Body of pancreas (tissue), 4 donors: Measurements from ENCODE around the gene FBXL2. TPM values are rescaled to one million over a fixed set of nuclear protein-coding genes. Genes with fewer than 3 reads are reported as not detected.

Source experiments
- ATAC-seq: fragments of 150-250 bp; one replicate; pipeline ENCODE4 v1.9.1; 2016
- DNase-seq, 4 donors: peaks; one replicate each; pipeline ENCODE4 v3.0.0-alpha.2; 2019
- H3K27ac ChIP-seq, 4 donors: fragments of 200-600 bp; sonication (generic); 1 replicate in 3 of 4; 2 replicates in 1 of 4; pipeline versions ENCODE4 v1.5.1 to v1.6.1; 2016 to 2019; ENCODE audit warnings: mild to moderate bottlenecking in 1 of 4, mixed read lengths in 1 of 4, moderate library complexity in 1 of 4
- H3K27me3 ChIP-seq, 2 donors: fragments of 200-600 bp; sonication (generic); one replicate each; pipeline ENCODE4 v1.6.0; 2016; ENCODE audit warnings: mild to moderate bottlenecking in 1 of 2
- H3K36me3 ChIP-seq, 2 donors: fragments of 200-600 bp; sonication (generic); replicated peaks in 1 of 2; 2 replicates each; pipeline ENCODE4 v1.5.1; 2016; ENCODE audit warnings: low read depth in 2 of 2; ENCODE audit not compliant: insufficient read depth in 1 of 2
- H3K4me1 ChIP-seq: fragments of 200-600 bp; sonication (generic); one replicate; pipeline ENCODE4 v1.6.0; 2016
- H3K4me3 ChIP-seq, 2 donors: fragments of 200-600 bp; sonication (generic); 1 replicate in 1 of 2; 2 replicates in 1 of 2; pipeline ENCODE4 v1.5.1; 2016 to 2019
- H3K9me3 ChIP-seq, 3 donors: fragments of 200-600 bp; sonication (generic); 1 replicate in 2 of 3; 2 replicates in 1 of 3; pipeline ENCODE4 v1.5.1; 2016
- CTCF ChIP-seq, 7 experiments: fragments of 450-650 bp in 4 of 7; fragments of 200-600 bp in 3 of 7; sonication (generic) in 3 of 7; IDR thresholded peaks; one replicate each; pipeline ENCODE4 v1.5.1; 2016 to 2019; ENCODE audit warnings: antibody characterized with exemption in 7 of 7
- POLR2A ChIP-seq, 3 donors: fragments of 450-650 bp; IDR thresholded peaks; one replicate each; pipeline ENCODE4 v1.6.1; 2016; ENCODE audit warnings: antibody characterized with exemption in 3 of 3, mild to moderate bottlenecking in 2 of 3
- WGBS, 2 donors: methylation state at CpG; one replicate each; pipeline ENCODE4 v1.1.5; 2017; 5-methylcytosine and 5-hydroxymethylcytosine counted together
- intact Hi-C: fragments of 100-400 bp; cut with DNase I; formaldehyde crosslinking; loops from one replicate; pipeline ENCODE4 v1.15.1; 2023
- total RNA-seq, 2 donors: library from RNA; depleted of rRNA; stranded (reverse); fragments of >200 nt; gene quantifications; one replicate each; pipeline ENCODE4 v1.1.0, GENCODE V29; 2016

The FBXL2 gene
- total RNA-seq, 2 donors from 2014 or later: 5.3 to 6.7 TPM

- DNase-seq (no peak), ATAC-seq (no peak)
- no peaks in the 10 kb centered on the region for H3K4me1 ChIP-seq
- no peak for TF ChIP-seq POLR2A (IDR thresholded peaks at IDR 0.05)
- TF ChIP-seq CTCF (IDR thresholded peaks at IDR 0.05): no peak
- H3K27ac ChIP-seq: no peak overlapping the region
- no peaks in the 10 kb centered on the region for H3K27me3 ChIP-seq
- H3K9me3 ChIP-seq: no peaks in the 10 kb centered on the region
- H3K36me3 ChIP-seq: no peaks in the 10 kb centered on the region
- intact Hi-C loops: no loop called here
- no peak overlapping the region for H3K4me3 ChIP-seq
Observed at GRCh38 chr3:33246786-33247185, 30.5 kb upstream of the FBXL2 start.

- TF ChIP-seq CTCF (IDR thresholded peaks at IDR 0.05) (no peak), POLR2A (IDR thresholded peaks at IDR 0.05) (no peak)
Observed at GRCh38 chr3:33250712-33251111, 26.5 kb upstream of the FBXL2 start.

GRCh38 chr3:33256249-33256648, 21.0 kb upstream of the FBXL2 start:
- intact Hi-C loops: no loop called here
- Histone ChIP-seq H3K27ac (no peak overlapping the region), H3K4me1 (no peaks in the 10 kb centered on the region), H3K9me3 (no peaks in the 10 kb centered on the region), H3K4me3 (no peak overlapping the region), H3K27me3 (no peaks in the 10 kb centered on the region), H3K36me3 (no peaks in the 10 kb centered on the region)
- 78 to 93% methylated on average over 2 of the region's 2 CpGs for WGBS, 2 donors
- ATAC-seq: no peak
- no peak for DNase-seq
- no peak for TF ChIP-seq POLR2A (IDR thresholded peaks at IDR 0.05)
- TF ChIP-seq CTCF (IDR thresholded peaks at IDR 0.05): no peak

More at GRCh38 chr3:33250712-33251111, 26.5 kb upstream of the FBXL2 start:
- WGBS, 2 donors: 45 to 53% methylated on average over 1 of the region's 1 CpG
- Histone ChIP-seq H3K9me3 (no peaks in the 10 kb centered on the region), H3K4me3 (no peak overlapping the region), H3K36me3 (no peaks in the 10 kb centered on the region), H3K27me3 (no peaks in the 10 kb centered on the region), H3K27ac (no peak overlapping the region), H3K4me1 (no peaks in the 10 kb centered on the region)
- no peak for DNase-seq
- intact Hi-C loops: no loop called here
- ATAC-seq: no peak

- 76 to 77% methylated on average over 5 of the region's 5 CpGs for WGBS, 2 donors
- Histone ChIP-seq H3K9me3 (no peaks in the 10 kb centered on the region), H3K4me1 (no peaks in the 10 kb centered on the region), H3K4me3 (no peak overlapping the region), H3K27me3 (no peaks in the 10 kb centered on the region), H3K27ac (no peak overlapping the region), H3K36me3 (no peaks in the 10 kb centered on the region)
- TF ChIP-seq CTCF (IDR thresholded peaks at IDR 0.05): no peak
- no peak for TF ChIP-seq POLR2A (IDR thresholded peaks at IDR 0.05)
- intact Hi-C loops: no loop called here
- DNase-seq (no peak), ATAC-seq (no peak)
Observed at GRCh38 chr3:33260104-33260503, 17.1 kb upstream of the FBXL2 start.

- TF ChIP-seq POLR2A (IDR thresholded peaks at IDR 0.05): no peak
- no peak for TF ChIP-seq CTCF (IDR thresholded peaks at IDR 0.05)
- H3K36me3 ChIP-seq: no peaks in the 10 kb centered on the region
- intact Hi-C loops: no loop called here
- WGBS, 2 donors: 72 to 92% methylated on average over 2 to 3 of the region's 3 CpGs
- no peak for ATAC-seq
- no peak for DNase-seq
- no peaks in the 10 kb centered on the region for H3K27me3 ChIP-seq
- H3K4me3 ChIP-seq: no peak overlapping the region
- H3K27ac ChIP-seq: no peak overlapping the region
- H3K9me3 ChIP-seq: no peaks in the 10 kb centered on the region
- H3K4me1 ChIP-seq: no peaks in the 10 kb centered on the region
Observed at GRCh38 chr3:33269385-33269784, 7.9 kb upstream of the FBXL2 start.
